ENCODE results near the gene JSRP1.

GRCh38 chr19:2230033-2230531, 26.1 kb downstream of the JSRP1 start:
- TF ChIP-seq EZH2 (IDR thresholded peaks at IDR 0.05; ENCODE audit: borderline replicate concordance, low read length) (no peak), CTCF (conservative IDR thresholded peaks at IDR 0.05 in 1 of 2, IDR thresholded peaks at IDR 0.05 in 1 of 2; ENCODE audit: extremely low read depth in 1 of 2, insufficient read depth in 1 of 2, low read depth in 1 of 2, low read length in 2 of 2) (no peak)
